Endothelial cell of umbilical vein (primary cell): ENCODE measurements around the gene MMP2. TPM values are rescaled to one million over a fixed set of nuclear protein-coding genes. Genes with fewer than 3 reads are reported as not detected.

Experiments used
- BruUV-seq: library from RNA; stranded (reverse); fragments of 400-500 nt; replicated peaks from 2 replicates; lab custom pipeline; 2021; lab: Mats Ljungman, UMichigan
- CTCF ChIA-PET: fragments of 300-600, 350-600 bp; sonication (Branson Sonifier 250); formaldehyde crosslinking; loops from one replicate; lab custom pipeline; 2021; ENCODE audit warnings: antibody characterized with exemption, inconsistent platforms; lab: Charles Lee
- POLR2A ChIA-PET: fragments of 300-600, 350-600 bp; sonication (Branson Sonifier 250); formaldehyde crosslinking; loops from one replicate; lab custom pipeline; 2021; ENCODE audit warnings: antibody characterized with exemption, inconsistent platforms; lab: Charles Lee
- DNase-seq: peaks from one replicate; pipeline ENCODE4 v3.0.0-alpha.2; 2011; ENCODE audit warnings: low read depth, low spot score
- FAIRE-seq: peaks from 2 replicates; lab custom pipeline; 2011; peaks lifted over from hg19 to GRCh38; lab: Jason Lieb, UNC
- H2AFZ ChIP-seq: 2 replicates; pipeline ENCODE4 v1.6.0; 2012; ENCODE audit warnings: low read depth, low read length, control low read depth, inconsistent platforms
- H3K27ac ChIP-seq: 2 replicates; pipeline ENCODE4 v1.5.1; 2011; ENCODE audit warnings: low read depth, mild to moderate bottlenecking, control low read depth, low read length, moderate library complexity; ENCODE audit not compliant: insufficient read depth
- H3K27me3 ChIP-seq, 2 experiments: 2 replicates each; pipeline versions ENCODE4 v1.6.0 to v1.6.1; 2011; ENCODE audit warnings: low read length in 2 of 2, mixed read lengths in 1 of 2; ENCODE audit not compliant: control insufficient read depth in 2 of 2, insufficient read depth in 2 of 2
- H3K36me3 ChIP-seq, 2 experiments: 2 replicates in 1 of 2; 3 replicates in 1 of 2; pipeline ENCODE4 v1.5.1; 2011; ENCODE audit warnings: low read length in 2 of 2, mild to moderate bottlenecking in 1 of 2, moderate library complexity in 1 of 2; ENCODE audit not compliant: control insufficient read depth in 2 of 2, insufficient read depth in 2 of 2; ENCODE audit errors: extremely low read depth in 1 of 2
- H3K4me1 ChIP-seq: 3 replicates; pipeline ENCODE4 v1.5.1; 2011; ENCODE audit warnings: mild to moderate bottlenecking, low read length; ENCODE audit not compliant: control insufficient read depth, insufficient read depth; ENCODE audit errors: extremely low read depth
- H3K4me2 ChIP-seq: 2 replicates; pipeline ENCODE4 v1.6.1; 2011; ENCODE audit warnings: low read length, control low read depth, mixed read lengths; ENCODE audit not compliant: insufficient read depth
- H3K4me3 ChIP-seq, 3 experiments: fragments of 200-600 bp in 1 of 3; sonication (generic), shearing (Covaris generic) in 1 of 3; replicated peaks in 1 of 3; 2 replicates each; pipeline ENCODE4 v1.5.1; 2011 to 2016; ENCODE audit warnings: control low read depth in 3 of 3, low read length in 3 of 3, mild to moderate bottlenecking in 2 of 3, inconsistent platforms in 1 of 3, low read depth in 1 of 3, moderate library complexity in 1 of 3; ENCODE audit not compliant: insufficient read depth in 1 of 3
- H3K79me2 ChIP-seq: 2 replicates; pipeline ENCODE4 v1.6.0; 2012; ENCODE audit warnings: low read length, inconsistent platforms; ENCODE audit not compliant: control insufficient read depth, insufficient read depth
- H3K9ac ChIP-seq: replicated peaks from 2 replicates; pipeline ENCODE3; 2011; ENCODE audit warnings: low read length, control low read depth; ENCODE audit not compliant: insufficient read depth; ENCODE audit errors: extremely low read depth
- H3K9me1 ChIP-seq: replicated peaks from 3 replicates; pipeline ENCODE4 v1.6.0; 2011; ENCODE audit warnings: mild to moderate bottlenecking, low read length; ENCODE audit not compliant: control insufficient read depth, insufficient read depth; ENCODE audit errors: extremely low read depth
- H3K9me3 ChIP-seq: replicated peaks from 2 replicates; pipeline ENCODE4 v1.5.1; 2012; ENCODE audit warnings: low read length, inconsistent platforms; ENCODE audit not compliant: control insufficient read depth, insufficient read depth
- H4K20me1 ChIP-seq: replicated peaks from 2 replicates; pipeline ENCODE3; 2011; ENCODE audit warnings: mild to moderate bottlenecking, low read length; ENCODE audit not compliant: control insufficient read depth, insufficient read depth; ENCODE audit errors: extremely low read depth
- EZH2 ChIP-seq: IDR thresholded peaks from 2 replicates; pipeline ENCODE4 v1.6.1; 2012; ENCODE audit warnings: borderline replicate concordance, low read depth, mild to moderate bottlenecking, moderate library complexity, low read length, inconsistent platforms; ENCODE audit not compliant: severe bottlenecking
- FOS ChIP-seq: IDR thresholded peaks from 2 replicates; pipeline ENCODE4 v1.6.1; 2011; ENCODE audit warnings: mild to moderate bottlenecking, low read length, moderate library complexity, borderline replicate concordance; ENCODE audit not compliant: insufficient read depth
- JUN ChIP-seq: IDR thresholded peaks from 2 replicates; pipeline ENCODE4 v1.6.1; 2011; ENCODE audit warnings: borderline replicate concordance, low read depth; ENCODE audit not compliant: insufficient read length, insufficient read depth
- POLR2A ChIP-seq: IDR thresholded peaks from 2 replicates; pipeline ENCODE4 v1.6.1; 2012; ENCODE audit warnings: low read depth, mild to moderate bottlenecking, control low read depth, low read length
- POLR2AphosphoS5 ChIP-seq: IDR thresholded peaks from 2 replicates; pipeline ENCODE4 v1.6.1; 2012; ENCODE audit warnings: low read depth, mild to moderate bottlenecking, control low read depth, low read length, moderate library complexity; ENCODE audit not compliant: insufficient read depth
- dilution Hi-C: fragments of 300-500 bp; cut with MboI; formaldehyde crosslinking; loops from one replicate; pipeline ENCODE4 v1.15.0; 2019; ENCODE audit warnings: low sequenced_read_pairs; ENCODE audit not compliant: extremely low pct_ligation_motif_present
- intact Hi-C: fragments of 100-400 bp; cut with micrococcal nuclease; formaldehyde crosslinking; loops from one replicate; pipeline ENCODE4 v1.10.0; 2022
- polyA plus RNA-seq, 4 experiments: library from polyadenylated mRNA; depleted of rRNA in 3 of 4; stranded (reverse) in 3 of 4; unstranded in 1 of 4; fragments of >200 nt; gene quantifications; 2 replicates each; pipeline versions ENCODE4 v1.2.1 to v1.2.3, GENCODE V29; 2011 to 2012; ENCODE audit warnings: missing spikeins in 1 of 4
- total RNA-seq: library from RNA; stranded (reverse); gene quantifications from 2 replicates; pipeline ENCODE4 v1.2.3, GENCODE V29; 2021

The MMP2 gene
- total and polyA plus RNA-seq, 2 donors (not counting 3 experiments of a cell fraction or from before 2014, with no cell fraction given): 771 to 1,508 TPM

DNA sequence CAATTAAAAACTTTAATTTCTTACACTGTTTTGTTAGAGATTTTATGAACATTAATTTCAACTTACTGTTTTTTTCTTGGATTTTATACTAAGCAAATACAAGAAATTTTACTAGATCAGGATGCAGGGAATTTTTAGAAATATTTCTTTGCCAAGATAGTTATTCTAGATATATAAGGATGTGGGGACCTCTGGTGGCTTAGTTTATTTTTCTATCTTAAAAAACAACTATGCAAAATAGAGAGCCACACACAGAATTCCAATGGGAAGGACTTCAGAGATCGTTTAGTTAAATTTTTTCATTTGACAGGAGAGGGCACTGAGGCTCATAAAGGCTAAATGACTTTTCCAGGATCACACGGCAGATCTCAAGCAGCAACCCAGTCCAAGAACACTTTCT is 64.5 kb downstream of the MMP2 start:
- Histone ChIP-seq H3K9me1 (no peaks in the 10 kb centered on the region), H3K4me1 (peaks cover 19% of the 10 kb centered on the region), H3K36me3 (peaks cover 0 to 19% of the 10 kb centered on the region in 2 experiments), H3K4me3 (no peak overlapping the region), H3K4me2 (no peak overlapping the region), H3K9me3 (no peaks in the 10 kb centered on the region), H3K27ac (no peak overlapping the region), H4K20me1 (no peaks in the 10 kb centered on the region), H3K27me3 (no peaks in the 10 kb centered on the region), H3K79me2 (no peaks in the 10 kb centered on the region), H2AFZ (no peak overlapping the region), H3K9ac (no peak overlapping the region)
- intact Hi-C loops (loop anchor here (1.0 to 2.0 kb wide), 4 partner anchors 17 to 158 kb away; no protein-coding TSS in a partner anchor), dilution Hi-C loops (no loop called here)
- TF ChIP-seq POLR2A (no peak), POLR2AphosphoS5 (no peak), FOS (no peak)
- ChIA-PET POLR2A (no interaction called here), CTCF (interaction anchor here (0.9 to 2.5 kb wide), 10 partner anchors 9 to 161 kb away, joined by 3 to 40 read pairs (median 6); no protein-coding TSS in a partner anchor)
- no TSS peak for BruUV-seq
- DNase-seq (peak; percentile 47), FAIRE-seq (no peak)

DNA sequence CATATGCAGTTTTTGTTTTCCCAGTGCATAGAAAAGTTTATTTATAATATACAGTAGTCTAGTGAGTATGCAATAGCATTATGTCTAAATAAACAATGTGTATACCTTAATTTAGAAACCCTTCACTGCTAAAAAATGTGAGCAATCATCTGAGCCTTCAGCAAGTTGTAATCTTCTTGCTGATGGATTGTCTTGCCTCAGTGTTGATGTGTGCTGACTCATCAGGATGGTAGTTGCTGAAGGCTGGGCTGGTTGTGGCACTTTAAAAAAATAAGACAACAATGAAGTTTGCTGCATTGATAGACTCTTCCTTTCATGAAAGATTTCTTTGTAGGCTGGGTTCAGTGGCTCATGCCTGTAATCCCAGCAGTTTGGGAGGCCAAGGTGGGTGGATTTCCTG is 73.6 kb downstream of the MMP2 start:
- H3K27me3 ChIP-seq: no peaks in the 10 kb centered on the region
- FAIRE-seq (peak; percentile 84), DNase-seq (peak; percentile 59)
- intact Hi-C loops (loop anchor here (2.0 kb wide), 1 partner anchor 14 kb away; the partner anchor contains the start of gene CAPNS2), dilution Hi-C loops (no loop called here)
- H3K9me3 ChIP-seq: no peaks in the 10 kb centered on the region
- peaks cover 12 to 22% of the 10 kb centered on the region in 2 experiments for H3K36me3 ChIP-seq
- no peak overlapping the region for H3K27ac ChIP-seq
- ChIA-PET POLR2A (no interaction called here), CTCF (no interaction called here)
- peak; percentile 17 for TF ChIP-seq POLR2AphosphoS5
- TF ChIP-seq EZH2: no peak
- peak; percentile 55 for TF ChIP-seq FOS
- peak; percentile 51 for TF ChIP-seq JUN
- H3K9ac ChIP-seq: no peak overlapping the region
- no peaks in the 10 kb centered on the region for H3K9me1 ChIP-seq
- no TSS peak for BruUV-seq
- no peak overlapping the region for H3K4me2 ChIP-seq
- H3K4me3 ChIP-seq: no peak overlapping the region
- H2AFZ ChIP-seq: no peak overlapping the region
- H3K4me1 ChIP-seq: peaks cover 22% of the 10 kb centered on the region
- H4K20me1 ChIP-seq: no peaks in the 10 kb centered on the region
- peaks cover 3% of the 10 kb centered on the region for H3K79me2 ChIP-seq
